Gastroesophageal sphincter (tissue), 3 donors: Measurements from ENCODE around the gene GPR143.

ENCODE experiments used
- EP300 ChIP-seq: sonication (generic); formaldehyde crosslinking; IDR thresholded peaks from one replicate; pipeline ENCODE4 v1.6.1; 2017; ENCODE audit warnings: antibody characterized with exemption, mild to moderate bottlenecking
- POLR2A ChIP-seq, 2 donors: fragments of 450-650 bp; IDR thresholded peaks; one replicate each; pipeline ENCODE4 v1.6.1; 2017; ENCODE audit warnings: antibody characterized with exemption in 2 of 2, mild to moderate bottlenecking in 2 of 2, moderate library complexity in 1 of 2
- POLR2AphosphoS5 ChIP-seq: sonication (generic); formaldehyde crosslinking; IDR thresholded peaks from one replicate; pipeline ENCODE4 v1.6.1; 2017; ENCODE audit warnings: antibody characterized with exemption
- TF ChIP-seq, protein P1 (sequence below), 4 experiments: fragments of 200-600 bp in 2 of 4; fragments of 450-650 bp in 2 of 4; sonication (generic) in 1 of 4; IDR thresholded peaks; one replicate each; pipeline ENCODE4 v1.5.1; 2017 to 2019; ENCODE audit warnings: antibody characterized with exemption in 4 of 4, mild to moderate bottlenecking in 2 of 4, moderate library complexity in 2 of 4

GRCh38 chrX:9794495-9794894, 28.8 kb upstream of the GPR143 start:
- no peak for TF ChIP-seq POLR2A (IDR thresholded peaks at IDR 0.05)
- TF ChIP-seq, protein P1, sequence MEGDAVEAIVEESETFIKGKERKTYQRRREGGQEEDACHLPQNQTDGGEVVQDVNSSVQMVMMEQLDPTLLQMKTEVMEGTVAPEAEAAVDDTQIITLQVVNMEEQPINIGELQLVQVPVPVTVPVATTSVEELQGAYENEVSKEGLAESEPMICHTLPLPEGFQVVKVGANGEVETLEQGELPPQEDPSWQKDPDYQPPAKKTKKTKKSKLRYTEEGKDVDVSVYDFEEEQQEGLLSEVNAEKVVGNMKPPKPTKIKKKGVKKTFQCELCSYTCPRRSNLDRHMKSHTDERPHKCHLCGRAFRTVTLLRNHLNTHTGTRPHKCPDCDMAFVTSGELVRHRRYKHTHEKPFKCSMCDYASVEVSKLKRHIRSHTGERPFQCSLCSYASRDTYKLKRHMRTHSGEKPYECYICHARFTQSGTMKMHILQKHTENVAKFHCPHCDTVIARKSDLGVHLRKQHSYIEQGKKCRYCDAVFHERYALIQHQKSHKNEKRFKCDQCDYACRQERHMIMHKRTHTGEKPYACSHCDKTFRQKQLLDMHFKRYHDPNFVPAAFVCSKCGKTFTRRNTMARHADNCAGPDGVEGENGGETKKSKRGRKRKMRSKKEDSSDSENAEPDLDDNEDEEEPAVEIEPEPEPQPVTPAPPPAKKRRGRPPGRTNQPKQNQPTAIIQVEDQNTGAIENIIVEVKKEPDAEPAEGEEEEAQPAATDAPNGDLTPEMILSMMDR (IDR thresholded peaks at IDR 0.05) = no peak
- no peak for TF ChIP-seq POLR2AphosphoS5
- no peak for TF ChIP-seq EP300
